Liver (tissue), 9 donors: Measurements from ENCODE around the gene GRM3. TPM values are rescaled to one million over a fixed set of nuclear protein-coding genes. Genes with fewer than 3 reads are reported as not detected.

Source experiments
- DNase-seq: peaks from one replicate; pipeline ENCODE4 v3.0.0-alpha.2; 2017; ENCODE audit warnings: low spot score
- H3K27ac ChIP-seq, 2 donors: one replicate each; pipeline ENCODE4 v1.7.0; 2013; ENCODE audit warnings: inconsistent platforms in 2 of 2, low read length in 2 of 2, control low read depth in 1 of 2, low read depth in 1 of 2, mild to moderate bottlenecking in 1 of 2
- H3K27me3 ChIP-seq, 4 donors: one replicate each; pipeline versions ENCODE4 v1.6.1 to v1.7.0; 2013; ENCODE audit warnings: low read length in 3 of 4, inconsistent platforms in 1 of 4, mild to moderate bottlenecking in 1 of 4, moderate library complexity in 1 of 4; ENCODE audit not compliant: control insufficient read depth in 4 of 4, insufficient read depth in 4 of 4
- H3K36me3 ChIP-seq, 4 donors: one replicate each; pipeline versions ENCODE4 v1.6.1 to v1.7.0; 2013; ENCODE audit warnings: low read length in 3 of 4, mild to moderate bottlenecking in 3 of 4, low read depth in 1 of 4, moderate library complexity in 1 of 4; ENCODE audit not compliant: control insufficient read depth in 4 of 4, insufficient read depth in 3 of 4
- H3K4me1 ChIP-seq, 4 donors: one replicate each; pipeline versions ENCODE4 v1.6.1 to v1.7.0; 2013; ENCODE audit warnings: low read length in 3 of 4, mild to moderate bottlenecking in 3 of 4, moderate library complexity in 1 of 4; ENCODE audit not compliant: control insufficient read depth in 4 of 4, insufficient read depth in 4 of 4
- H3K4me3 ChIP-seq, 3 donors: one replicate each; pipeline versions ENCODE4 v1.6.1 to v1.7.0; 2013; ENCODE audit warnings: low read length in 3 of 3, control low read depth in 1 of 3, low read depth in 1 of 3, mild to moderate bottlenecking in 1 of 3
- H3K9ac ChIP-seq, 2 donors: one replicate each; pipeline ENCODE4 v1.7.0; 2013; ENCODE audit warnings: low read length in 2 of 2, mild to moderate bottlenecking in 2 of 2, moderate library complexity in 2 of 2, control low read depth in 1 of 2, low read depth in 1 of 2
- H3K9me3 ChIP-seq, 4 donors: one replicate each; pipeline versions ENCODE4 v1.6.1 to v1.7.0; 2013; ENCODE audit warnings: low read length in 3 of 4; ENCODE audit not compliant: control insufficient read depth in 4 of 4
- EGR1 ChIP-seq, 2 donors: IDR thresholded peaks; 2 replicates each; pipeline ENCODE4 v1.6.1; 2016 to 2018; ENCODE audit warnings: antibody characterized with exemption in 2 of 2, low read depth in 2 of 2
- FOXA1 ChIP-seq: IDR thresholded peaks from 2 replicates; pipeline ENCODE4 v1.6.1; 2016; ENCODE audit warnings: antibody characterized with exemption
- FOXA2 ChIP-seq: IDR thresholded peaks from 2 replicates; pipeline ENCODE4 v1.6.1; 2016; ENCODE audit warnings: antibody characterized with exemption
- GABPA ChIP-seq, 2 donors: IDR thresholded peaks in 1 of 2; conservative IDR thresholded peaks in 1 of 2; 2 replicates each; pipeline ENCODE4 v1.6.1; 2016; ENCODE audit warnings: antibody characterized with exemption in 2 of 2, mild to moderate bottlenecking in 1 of 2, moderate library complexity in 1 of 2
- HNF4A ChIP-seq, 2 donors: conservative IDR thresholded peaks; 2 replicates each; pipeline ENCODE4 v1.6.1; 2016; ENCODE audit warnings: antibody characterized with exemption in 2 of 2, mild to moderate bottlenecking in 2 of 2
- JUND ChIP-seq, 2 donors: IDR thresholded peaks; 2 replicates each; pipeline ENCODE4 v1.6.1; 2016; ENCODE audit warnings: antibody characterized with exemption in 2 of 2
- NR2F2 ChIP-seq: IDR thresholded peaks from 2 replicates; pipeline ENCODE4 v1.6.1; 2016; ENCODE audit warnings: antibody characterized with exemption
- RAD21 ChIP-seq, 2 donors: IDR thresholded peaks; 2 replicates each; pipeline ENCODE4 v1.6.1; 2016; ENCODE audit warnings: antibody characterized with exemption in 2 of 2, mild to moderate bottlenecking in 2 of 2
- RXRA ChIP-seq, 2 donors: IDR thresholded peaks; 2 replicates each; pipeline ENCODE4 v1.6.1; 2017 to 2018; ENCODE audit warnings: antibody characterized with exemption in 2 of 2, mild to moderate bottlenecking in 1 of 2
- SP1 ChIP-seq: IDR thresholded peaks from 2 replicates; pipeline ENCODE4 v1.6.1; 2018; ENCODE audit warnings: antibody characterized with exemption, mild to moderate bottlenecking
- TAF1 ChIP-seq: conservative IDR thresholded peaks from 2 replicates; pipeline ENCODE4 v1.6.1; 2016; ENCODE audit warnings: antibody characterized with exemption, mild to moderate bottlenecking
- YY1 ChIP-seq: IDR thresholded peaks from 2 replicates; pipeline ENCODE4 v1.6.1; 2016; ENCODE audit warnings: antibody characterized with exemption, mild to moderate bottlenecking
- WGBS: extraction: QIAGEN DNeasy Blood & Tissue Kit; methylation state at CpG from one replicate; pipeline ENCODE4 v1.1.7; 2013; 5-methylcytosine and 5-hydroxymethylcytosine counted together
- polyA plus RNA-seq, 2 donors: library from polyadenylated mRNA; stranded (reverse) in 1 of 2; unstranded in 1 of 2; fragments of 200-250 nt in 1 of 2; fragments of >200 nt in 1 of 2; fragmentation: Nextera tagmentation in 1 of 2; extraction: Ambion mirVana in 1 of 2; gene quantifications; one replicate each; pipeline versions ENCODE4 v1.2.1 to v1.2.3, GENCODE V29; 2013 to 2015
- total RNA-seq, 2 donors: library from RNA; depleted of rRNA; stranded (reverse); fragments of >200 nt; gene quantifications; one replicate each; pipeline ENCODE4 v1.2.3, GENCODE V29; 2014
- TF ChIP-seq, protein P1 (sequence below): fragments of 150-350 bp; IDR thresholded peaks from 2 replicates; pipeline ENCODE4 v1.5.1; 2017; ENCODE audit warnings: improper control_type of control experiment, low read depth, low read length; ENCODE audit not compliant: missing input control
- TF ChIP-seq, protein P2 (sequence below): IDR thresholded peaks from 2 replicates; pipeline ENCODE4 v1.6.1; 2016; ENCODE audit warnings: antibody characterized with exemption
- TF ChIP-seq, protein P3 (sequence below): IDR thresholded peaks from 2 replicates; pipeline ENCODE4 v1.6.1; 2016; ENCODE audit warnings: antibody characterized with exemption, mild to moderate bottlenecking
- donor health status: healthy.
- donor health status: healthy.
- donor health status: healthy.
- donor health status: healthy.
- donor health status: healthy.

Gene GRM3
- total and polyA plus RNA-seq, 4 donors, result 0.08 to 0.09 TPM; not detected in 2

DNA sequence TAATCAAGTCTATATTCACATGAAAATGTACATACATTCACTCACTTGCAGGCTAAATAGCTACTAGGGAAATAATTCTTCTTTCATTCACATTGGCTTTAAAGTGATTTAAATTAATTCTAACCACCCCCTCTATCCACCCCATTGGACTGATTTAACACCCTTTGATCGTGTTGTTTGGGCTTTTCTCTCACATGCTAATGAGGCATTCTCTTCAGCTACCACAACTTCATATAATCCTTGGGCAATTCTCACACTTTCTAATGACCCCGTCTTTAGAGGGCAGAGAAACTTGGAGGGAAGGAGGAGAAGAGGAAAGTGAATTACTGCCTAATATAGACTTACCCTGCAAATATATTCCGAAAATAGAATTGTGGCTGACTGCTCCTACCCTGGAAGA, 24.6 kb downstream of the GRM3 start (continued):
- TF ChIP-seq, protein P1, sequence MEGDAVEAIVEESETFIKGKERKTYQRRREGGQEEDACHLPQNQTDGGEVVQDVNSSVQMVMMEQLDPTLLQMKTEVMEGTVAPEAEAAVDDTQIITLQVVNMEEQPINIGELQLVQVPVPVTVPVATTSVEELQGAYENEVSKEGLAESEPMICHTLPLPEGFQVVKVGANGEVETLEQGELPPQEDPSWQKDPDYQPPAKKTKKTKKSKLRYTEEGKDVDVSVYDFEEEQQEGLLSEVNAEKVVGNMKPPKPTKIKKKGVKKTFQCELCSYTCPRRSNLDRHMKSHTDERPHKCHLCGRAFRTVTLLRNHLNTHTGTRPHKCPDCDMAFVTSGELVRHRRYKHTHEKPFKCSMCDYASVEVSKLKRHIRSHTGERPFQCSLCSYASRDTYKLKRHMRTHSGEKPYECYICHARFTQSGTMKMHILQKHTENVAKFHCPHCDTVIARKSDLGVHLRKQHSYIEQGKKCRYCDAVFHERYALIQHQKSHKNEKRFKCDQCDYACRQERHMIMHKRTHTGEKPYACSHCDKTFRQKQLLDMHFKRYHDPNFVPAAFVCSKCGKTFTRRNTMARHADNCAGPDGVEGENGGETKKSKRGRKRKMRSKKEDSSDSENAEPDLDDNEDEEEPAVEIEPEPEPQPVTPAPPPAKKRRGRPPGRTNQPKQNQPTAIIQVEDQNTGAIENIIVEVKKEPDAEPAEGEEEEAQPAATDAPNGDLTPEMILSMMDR, result no peak

- Histone ChIP-seq H3K4me3 (no peak overlapping the region), H3K27me3 (peaks cover 0 to under 1% (median 0%) of the 10 kb centered on the region in 4 donors), H3K9ac (no peak overlapping the region), H3K9me3 (no peaks in the 10 kb centered on the region), H3K27ac (no peak overlapping the region), H3K36me3 (no peaks in the 10 kb centered on the region), H3K4me1 (no peaks in the 10 kb centered on the region)
- WGBS, result 62% methylated on average over 1 of the region's 1 CpG
- DNase-seq, result no peak
- no peak for TF ChIP-seq EGR1 (IDR thresholded peaks at IDR 0.05; ENCODE audit: low read depth in 2 of 2)
- no peak for TF ChIP-seq RAD21 (IDR thresholded peaks at IDR 0.05)
- TF ChIP-seq SP1, result no peak
- TF ChIP-seq, protein P2, sequence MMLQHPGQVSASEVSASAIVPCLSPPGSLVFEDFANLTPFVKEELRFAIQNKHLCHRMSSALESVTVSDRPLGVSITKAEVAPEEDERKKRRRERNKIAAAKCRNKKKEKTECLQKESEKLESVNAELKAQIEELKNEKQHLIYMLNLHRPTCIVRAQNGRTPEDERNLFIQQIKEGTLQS, result no peak
- no peak for TF ChIP-seq FOXA1
- TF ChIP-seq NR2F2, result no peak
- TF ChIP-seq FOXA2, result no peak
- no peak for TF ChIP-seq YY1
- TF ChIP-seq JUND (IDR thresholded peaks at IDR 0.05), result no peak
- TF ChIP-seq, protein P1, result no peak
- TF ChIP-seq RXRA (IDR thresholded peaks at IDR 0.05), result no peak
- no peak for TF ChIP-seq HNF4A (conservative IDR thresholded peaks at IDR 0.05)
- TF ChIP-seq GABPA (IDR thresholded peaks at IDR 0.05 in 1 of 2, conservative IDR thresholded peaks at IDR 0.05 in 1 of 2), result no peak
- TF ChIP-seq, protein P3, sequence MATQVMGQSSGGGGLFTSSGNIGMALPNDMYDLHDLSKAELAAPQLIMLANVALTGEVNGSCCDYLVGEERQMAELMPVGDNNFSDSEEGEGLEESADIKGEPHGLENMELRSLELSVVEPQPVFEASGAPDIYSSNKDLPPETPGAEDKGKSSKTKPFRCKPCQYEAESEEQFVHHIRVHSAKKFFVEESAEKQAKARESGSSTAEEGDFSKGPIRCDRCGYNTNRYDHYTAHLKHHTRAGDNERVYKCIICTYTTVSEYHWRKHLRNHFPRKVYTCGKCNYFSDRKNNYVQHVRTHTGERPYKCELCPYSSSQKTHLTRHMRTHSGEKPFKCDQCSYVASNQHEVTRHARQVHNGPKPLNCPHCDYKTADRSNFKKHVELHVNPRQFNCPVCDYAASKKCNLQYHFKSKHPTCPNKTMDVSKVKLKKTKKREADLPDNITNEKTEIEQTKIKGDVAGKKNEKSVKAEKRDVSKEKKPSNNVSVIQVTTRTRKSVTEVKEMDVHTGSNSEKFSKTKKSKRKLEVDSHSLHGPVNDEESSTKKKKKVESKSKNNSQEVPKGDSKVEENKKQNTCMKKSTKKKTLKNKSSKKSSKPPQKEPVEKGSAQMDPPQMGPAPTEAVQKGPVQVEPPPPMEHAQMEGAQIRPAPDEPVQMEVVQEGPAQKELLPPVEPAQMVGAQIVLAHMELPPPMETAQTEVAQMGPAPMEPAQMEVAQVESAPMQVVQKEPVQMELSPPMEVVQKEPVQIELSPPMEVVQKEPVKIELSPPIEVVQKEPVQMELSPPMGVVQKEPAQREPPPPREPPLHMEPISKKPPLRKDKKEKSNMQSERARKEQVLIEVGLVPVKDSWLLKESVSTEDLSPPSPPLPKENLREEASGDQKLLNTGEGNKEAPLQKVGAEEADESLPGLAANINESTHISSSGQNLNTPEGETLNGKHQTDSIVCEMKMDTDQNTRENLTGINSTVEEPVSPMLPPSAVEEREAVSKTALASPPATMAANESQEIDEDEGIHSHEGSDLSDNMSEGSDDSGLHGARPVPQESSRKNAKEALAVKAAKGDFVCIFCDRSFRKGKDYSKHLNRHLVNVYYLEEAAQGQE, result no peak
- no peak for TF ChIP-seq TAF1
These were observed 44.1 kb downstream of the GRM3 start for GRCh38 chr7:86687831-86688230.
